Neural cell (in vitro differentiated cells): Measurements from ENCODE around the gene ECEL1. TPM values are rescaled to one million over a fixed set of nuclear protein-coding genes. Genes with fewer than 3 reads are reported as not detected.
A peak's percentile ranks its signal among the peaks of the same experiment; 100 is the strongest.

Source experiments
- H2AFZ ChIP-seq: fragments of 200-600, 300-800 bp; sonication (generic), shearing (Covaris generic); 2 replicates; pipeline ENCODE4 v1.6.0; 2014; ENCODE audit warnings: low read depth, mild to moderate bottlenecking, antibody characterized with exemption, low read length, moderate library complexity
- H3F3A ChIP-seq: fragments of 200-600 bp; shearing (Covaris generic); 2 replicates; pipeline ENCODE4 v1.6.1; 2016; ENCODE audit warnings: mild to moderate bottlenecking, moderate library complexity, mixed read lengths, antibody characterized with exemption, low read length; ENCODE audit not compliant: insufficient read depth, poor library complexity, severe bottlenecking
- H3K27ac ChIP-seq: fragments of 200-600, 300-800 bp; sonication (generic), shearing (Covaris generic); 2 replicates; pipeline ENCODE4 v1.5.1; 2014; ENCODE audit warnings: mild to moderate bottlenecking, low read length, moderate library complexity
- H3K27me3 ChIP-seq: fragments of 300-800, 200-600 bp; sonication (generic), shearing (Covaris generic); 2 replicates; pipeline ENCODE4 v1.6.0; 2014; ENCODE audit warnings: mild to moderate bottlenecking, low read depth, low read length, moderate library complexity; ENCODE audit not compliant: insufficient read depth
- H3K36me3 ChIP-seq: fragments of 300-800, 200-600 bp; sonication (generic), shearing (Covaris generic); 2 replicates; pipeline ENCODE4 v1.5.1; 2014; ENCODE audit warnings: mild to moderate bottlenecking, antibody characterized with exemption, low read length, moderate library complexity; ENCODE audit not compliant: insufficient read depth
- H3K4me2 ChIP-seq: fragments of 300-800, 200-600 bp; sonication (generic), shearing (Covaris generic); 2 replicates; pipeline ENCODE4 v1.6.0; 2014; ENCODE audit warnings: mild to moderate bottlenecking, low read length
- H3K4me3 ChIP-seq: fragments of 300-800, 200-600 bp; sonication (generic), shearing (Covaris generic); 2 replicates; pipeline ENCODE4 v1.5.1; 2014; ENCODE audit warnings: mild to moderate bottlenecking, low read length, moderate library complexity
- H3K79me2 ChIP-seq: fragments of 200-600 bp; shearing (Covaris generic); replicated peaks from 2 replicates; pipeline ENCODE4 v1.6.0; 2014; ENCODE audit warnings: mild to moderate bottlenecking, low read length, moderate library complexity; ENCODE audit not compliant: insufficient read depth
- H3K9ac ChIP-seq: fragments of 300-800, 200-600 bp; sonication (generic), shearing (Covaris generic); 2 replicates; pipeline ENCODE4 v1.6.1; 2016; ENCODE audit warnings: mild to moderate bottlenecking, low read length, mixed read lengths
- H3K9me2 ChIP-seq: fragments of 200-600 bp; shearing (Covaris generic); 2 replicates; pipeline ENCODE4 v1.6.1; 2016; ENCODE audit warnings: mild to moderate bottlenecking, low read length, mixed read lengths; ENCODE audit not compliant: insufficient read depth
- H3K9me3 ChIP-seq: fragments of 200-600, 300-800 bp; sonication (generic), shearing (Covaris generic); 2 replicates; pipeline ENCODE4 v1.6.1; 2016; ENCODE audit warnings: mild to moderate bottlenecking, mixed run types, low read length, moderate library complexity, mixed read lengths
- H4K20me1 ChIP-seq: fragments of 200-600 bp; shearing (Covaris generic); 2 replicates; pipeline ENCODE4 v1.6.1; 2016; ENCODE audit warnings: mild to moderate bottlenecking, mixed run types; ENCODE audit not compliant: insufficient read depth
- EP300 ChIP-seq: fragments of 450-650 bp; conservative IDR thresholded peaks from 2 replicates; pipeline ENCODE4 v1.6.1; 2014; ENCODE audit warnings: antibody characterized with exemption, mild to moderate bottlenecking, moderate library complexity; ENCODE audit not compliant: poor library complexity, severe bottlenecking
- EZH2 ChIP-seq: fragments of 200-600, 300-800 bp; shearing (Covaris generic), sonication (generic); IDR thresholded peaks from 2 replicates; pipeline ENCODE4 v1.6.1; 2014; ENCODE audit warnings: antibody characterized with exemption, low read length, borderline replicate concordance, mild to moderate bottlenecking; ENCODE audit not compliant: insufficient read depth, poor library complexity, severe bottlenecking
- MXI1 ChIP-seq: fragments of 450-650 bp; conservative IDR thresholded peaks from 2 replicates; pipeline ENCODE4 v1.6.1; 2014; ENCODE audit warnings: antibody characterized with exemption, mild to moderate bottlenecking; ENCODE audit not compliant: poor library complexity, severe bottlenecking
- POLR2AphosphoS5 ChIP-seq: IDR thresholded peaks from 2 replicates; pipeline ENCODE4 v1.6.1; 2012
- RAD21 ChIP-seq: fragments of 450-650 bp; conservative IDR thresholded peaks from 2 replicates; pipeline ENCODE4 v1.6.1; 2014; ENCODE audit warnings: antibody characterized with exemption, mild to moderate bottlenecking, moderate library complexity
- SMC3 ChIP-seq: fragments of 450-650 bp; conservative IDR thresholded peaks from 2 replicates; pipeline ENCODE4 v1.6.1; 2014; ENCODE audit warnings: antibody characterized with exemption, mild to moderate bottlenecking, moderate library complexity; ENCODE audit not compliant: poor library complexity
- TAF1 ChIP-seq: IDR thresholded peaks from 2 replicates; pipeline ENCODE4 v1.6.1; 2012; ENCODE audit warnings: low read depth
- polyA plus RNA-seq: library from polyadenylated mRNA; depleted of rRNA; stranded (reverse); fragments of >200 nt; gene quantifications from 2 replicates; pipeline ENCODE4 v1.2.3, GENCODE V29; 2014
- TF ChIP-seq, protein P1 (sequence below): IDR thresholded peaks from 2 replicates; pipeline ENCODE4 v1.6.1; 2012; ENCODE audit warnings: borderline replicate concordance
- TF ChIP-seq, protein P2 (sequence below): fragments of 450-650 bp; IDR thresholded peaks from 2 replicates; pipeline ENCODE4 v1.5.1; 2014; ENCODE audit warnings: antibody characterized with exemption, mild to moderate bottlenecking, moderate library complexity; ENCODE audit not compliant: poor library complexity, severe bottlenecking

ECEL1 gene
- polyA plus RNA-seq, 1 donor from 2014 or later: 60.9 TPM

DNA sequence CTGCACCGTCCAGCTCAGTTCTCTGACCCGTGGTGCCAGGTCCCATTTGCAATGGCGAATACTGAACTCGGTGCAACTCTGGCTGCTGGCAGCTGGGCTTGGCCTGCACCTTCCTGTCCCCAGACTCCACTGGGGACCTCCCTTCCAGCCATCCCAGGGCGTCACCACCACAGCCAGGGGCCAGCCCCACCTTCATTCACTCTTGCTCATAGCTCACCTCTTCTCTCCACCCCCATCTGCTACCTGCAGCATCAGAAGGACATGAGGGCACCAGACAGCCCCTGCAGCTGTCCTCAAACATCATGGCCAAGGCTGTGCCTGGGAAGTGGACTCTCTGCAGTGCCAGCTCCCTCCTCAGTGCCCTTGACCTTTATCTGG lies 47.9 kb downstream of the ECEL1 start:
- Histone ChIP-seq H3K9ac (no peak overlapping the region), H4K20me1 (no peaks in the 10 kb centered on the region), H3K9me2 (no peaks in the 10 kb centered on the region), H3K9me3 (no peaks in the 10 kb centered on the region), H3F3A (no peaks in the 10 kb centered on the region), H3K4me3 (no peak overlapping the region), H3K27ac (no peak overlapping the region), H3K36me3 (no peaks in the 10 kb centered on the region), H3K27me3 (no peaks in the 10 kb centered on the region), H3K79me2 (no peaks in the 10 kb centered on the region), H3K4me2 (no peak overlapping the region), H2AFZ (no peak overlapping the region)
- TF ChIP-seq RAD21: no peak
- TF ChIP-seq EZH2: no peak
- no peak for TF ChIP-seq POLR2AphosphoS5
- TF ChIP-seq, protein P1, sequence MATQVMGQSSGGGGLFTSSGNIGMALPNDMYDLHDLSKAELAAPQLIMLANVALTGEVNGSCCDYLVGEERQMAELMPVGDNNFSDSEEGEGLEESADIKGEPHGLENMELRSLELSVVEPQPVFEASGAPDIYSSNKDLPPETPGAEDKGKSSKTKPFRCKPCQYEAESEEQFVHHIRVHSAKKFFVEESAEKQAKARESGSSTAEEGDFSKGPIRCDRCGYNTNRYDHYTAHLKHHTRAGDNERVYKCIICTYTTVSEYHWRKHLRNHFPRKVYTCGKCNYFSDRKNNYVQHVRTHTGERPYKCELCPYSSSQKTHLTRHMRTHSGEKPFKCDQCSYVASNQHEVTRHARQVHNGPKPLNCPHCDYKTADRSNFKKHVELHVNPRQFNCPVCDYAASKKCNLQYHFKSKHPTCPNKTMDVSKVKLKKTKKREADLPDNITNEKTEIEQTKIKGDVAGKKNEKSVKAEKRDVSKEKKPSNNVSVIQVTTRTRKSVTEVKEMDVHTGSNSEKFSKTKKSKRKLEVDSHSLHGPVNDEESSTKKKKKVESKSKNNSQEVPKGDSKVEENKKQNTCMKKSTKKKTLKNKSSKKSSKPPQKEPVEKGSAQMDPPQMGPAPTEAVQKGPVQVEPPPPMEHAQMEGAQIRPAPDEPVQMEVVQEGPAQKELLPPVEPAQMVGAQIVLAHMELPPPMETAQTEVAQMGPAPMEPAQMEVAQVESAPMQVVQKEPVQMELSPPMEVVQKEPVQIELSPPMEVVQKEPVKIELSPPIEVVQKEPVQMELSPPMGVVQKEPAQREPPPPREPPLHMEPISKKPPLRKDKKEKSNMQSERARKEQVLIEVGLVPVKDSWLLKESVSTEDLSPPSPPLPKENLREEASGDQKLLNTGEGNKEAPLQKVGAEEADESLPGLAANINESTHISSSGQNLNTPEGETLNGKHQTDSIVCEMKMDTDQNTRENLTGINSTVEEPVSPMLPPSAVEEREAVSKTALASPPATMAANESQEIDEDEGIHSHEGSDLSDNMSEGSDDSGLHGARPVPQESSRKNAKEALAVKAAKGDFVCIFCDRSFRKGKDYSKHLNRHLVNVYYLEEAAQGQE: no peak
- TF ChIP-seq SMC3: no peak
- TF ChIP-seq TAF1: no peak
- TF ChIP-seq EP300: no peak
- no peak for TF ChIP-seq MXI1
- TF ChIP-seq, protein P2, sequence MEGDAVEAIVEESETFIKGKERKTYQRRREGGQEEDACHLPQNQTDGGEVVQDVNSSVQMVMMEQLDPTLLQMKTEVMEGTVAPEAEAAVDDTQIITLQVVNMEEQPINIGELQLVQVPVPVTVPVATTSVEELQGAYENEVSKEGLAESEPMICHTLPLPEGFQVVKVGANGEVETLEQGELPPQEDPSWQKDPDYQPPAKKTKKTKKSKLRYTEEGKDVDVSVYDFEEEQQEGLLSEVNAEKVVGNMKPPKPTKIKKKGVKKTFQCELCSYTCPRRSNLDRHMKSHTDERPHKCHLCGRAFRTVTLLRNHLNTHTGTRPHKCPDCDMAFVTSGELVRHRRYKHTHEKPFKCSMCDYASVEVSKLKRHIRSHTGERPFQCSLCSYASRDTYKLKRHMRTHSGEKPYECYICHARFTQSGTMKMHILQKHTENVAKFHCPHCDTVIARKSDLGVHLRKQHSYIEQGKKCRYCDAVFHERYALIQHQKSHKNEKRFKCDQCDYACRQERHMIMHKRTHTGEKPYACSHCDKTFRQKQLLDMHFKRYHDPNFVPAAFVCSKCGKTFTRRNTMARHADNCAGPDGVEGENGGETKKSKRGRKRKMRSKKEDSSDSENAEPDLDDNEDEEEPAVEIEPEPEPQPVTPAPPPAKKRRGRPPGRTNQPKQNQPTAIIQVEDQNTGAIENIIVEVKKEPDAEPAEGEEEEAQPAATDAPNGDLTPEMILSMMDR: no peak

DNA sequence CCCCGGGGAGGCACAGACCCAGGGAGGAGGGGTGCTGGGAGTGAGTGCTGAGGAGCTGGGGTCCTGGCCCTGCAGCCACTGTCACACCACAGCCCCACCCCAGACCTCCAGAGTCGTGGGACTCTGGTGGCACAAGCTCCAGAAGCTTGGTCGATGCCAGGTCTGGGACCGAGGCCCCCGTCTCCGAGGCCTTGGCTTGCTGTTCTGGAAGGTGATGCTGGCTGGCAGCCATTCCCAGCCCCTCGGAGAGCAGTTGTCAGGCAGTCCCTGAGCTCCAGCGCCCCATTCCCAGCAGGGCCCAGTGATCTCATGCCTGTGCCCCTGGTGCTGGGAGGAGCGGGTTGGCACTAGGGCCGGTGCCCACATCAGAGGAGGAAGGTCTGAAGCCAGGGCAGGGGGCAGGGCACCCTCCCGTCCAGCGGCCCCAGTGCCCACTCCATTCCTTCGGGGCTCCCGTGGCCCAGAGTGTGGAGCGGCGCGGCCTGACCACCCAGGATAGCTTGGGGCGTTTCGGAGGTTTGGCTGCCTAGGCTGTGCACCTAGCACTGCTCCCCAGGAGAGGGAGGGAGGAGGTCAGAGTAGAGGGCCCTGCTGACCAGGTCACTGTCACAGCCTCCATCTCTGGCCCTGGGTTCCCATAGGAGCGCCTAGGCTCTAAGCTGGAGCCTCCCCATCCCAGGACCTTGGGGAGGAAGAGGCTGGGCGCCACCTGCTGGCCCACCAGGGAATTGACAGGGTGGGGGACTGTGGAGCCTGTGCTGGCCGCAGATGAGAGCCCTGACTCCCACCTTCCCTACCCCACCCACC lies 48.5 kb downstream of the ECEL1 start:
- H3K4me2 ChIP-seq: no peak overlapping the region
- no peaks in the 10 kb centered on the region for H4K20me1 ChIP-seq
- no peaks in the 10 kb centered on the region for H3K79me2 ChIP-seq
- no peak overlapping the region for H3K27ac ChIP-seq
- H3K9me2 ChIP-seq: no peaks in the 10 kb centered on the region
- H2AFZ ChIP-seq: no peak overlapping the region
- H3F3A ChIP-seq: no peaks in the 10 kb centered on the region
- H3K27me3 ChIP-seq: no peaks in the 10 kb centered on the region
- H3K4me3 ChIP-seq: no peak overlapping the region
- H3K36me3 ChIP-seq: no peaks in the 10 kb centered on the region
- H3K9me3 ChIP-seq: no peaks in the 10 kb centered on the region
- no peak overlapping the region for H3K9ac ChIP-seq
- TF ChIP-seq RAD21: peak; percentile 59
- TF ChIP-seq, protein P2: peak; percentile 63
- TF ChIP-seq, protein P1: no peak
- no peak for TF ChIP-seq POLR2AphosphoS5
- TF ChIP-seq TAF1: no peak
- TF ChIP-seq EP300: no peak
- TF ChIP-seq MXI1: no peak
- TF ChIP-seq SMC3: peak; percentile 66
